DOHH2 (cell line): Measurements from ENCODE around the gene TUNAR.

Source experiments
- EZH2phosphoT487 ChIP-seq: fragments of 200-600 bp; sonication (generic); IDR thresholded peaks from 2 replicates; pipeline ENCODE4 v1.6.1; 2017; ENCODE audit warnings: borderline replicate concordance, mild to moderate bottlenecking, antibody characterized with exemption, low read length, moderate library complexity, mixed read lengths
- TF ChIP-seq, protein P1 (sequence below): fragments of 200-600 bp; sonication (generic); IDR thresholded peaks from one replicate; pipeline ENCODE4 v1.5.1; 2014; ENCODE audit warnings: antibody characterized with exemption, mild to moderate bottlenecking, low read depth, low read length; ENCODE audit not compliant: poor library complexity, severe bottlenecking

DNA sequence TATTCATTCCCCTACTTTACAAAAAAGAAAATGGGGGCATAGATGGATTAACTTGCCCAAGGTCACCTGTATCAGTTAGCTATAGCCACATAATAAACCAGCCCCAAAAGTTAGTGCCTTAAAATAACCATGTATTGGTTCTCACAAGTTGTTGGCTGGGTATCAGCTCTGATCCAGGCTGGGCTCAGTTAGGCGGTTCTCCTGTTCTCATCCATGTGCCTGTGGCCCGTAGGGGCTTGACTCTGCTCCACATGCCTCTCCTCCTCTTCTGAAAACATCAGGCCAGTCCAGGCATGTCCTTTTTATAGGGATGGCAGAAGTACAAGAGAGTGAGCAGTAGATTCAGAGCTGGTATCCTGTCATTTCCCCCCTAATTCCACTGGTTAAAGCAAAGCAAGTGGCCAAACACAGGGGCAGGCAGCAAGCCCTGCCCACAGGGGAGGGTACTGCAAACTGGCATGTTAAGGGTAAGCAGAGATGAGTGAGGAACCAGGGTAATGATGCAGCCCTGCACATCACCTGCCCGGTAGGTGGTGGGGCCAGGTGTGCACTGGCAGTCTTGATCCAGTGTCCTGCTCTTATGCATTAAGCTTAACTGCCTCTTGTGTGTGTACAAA, 47.9 kb upstream of the TUNAR start:
- TF ChIP-seq, protein P1, sequence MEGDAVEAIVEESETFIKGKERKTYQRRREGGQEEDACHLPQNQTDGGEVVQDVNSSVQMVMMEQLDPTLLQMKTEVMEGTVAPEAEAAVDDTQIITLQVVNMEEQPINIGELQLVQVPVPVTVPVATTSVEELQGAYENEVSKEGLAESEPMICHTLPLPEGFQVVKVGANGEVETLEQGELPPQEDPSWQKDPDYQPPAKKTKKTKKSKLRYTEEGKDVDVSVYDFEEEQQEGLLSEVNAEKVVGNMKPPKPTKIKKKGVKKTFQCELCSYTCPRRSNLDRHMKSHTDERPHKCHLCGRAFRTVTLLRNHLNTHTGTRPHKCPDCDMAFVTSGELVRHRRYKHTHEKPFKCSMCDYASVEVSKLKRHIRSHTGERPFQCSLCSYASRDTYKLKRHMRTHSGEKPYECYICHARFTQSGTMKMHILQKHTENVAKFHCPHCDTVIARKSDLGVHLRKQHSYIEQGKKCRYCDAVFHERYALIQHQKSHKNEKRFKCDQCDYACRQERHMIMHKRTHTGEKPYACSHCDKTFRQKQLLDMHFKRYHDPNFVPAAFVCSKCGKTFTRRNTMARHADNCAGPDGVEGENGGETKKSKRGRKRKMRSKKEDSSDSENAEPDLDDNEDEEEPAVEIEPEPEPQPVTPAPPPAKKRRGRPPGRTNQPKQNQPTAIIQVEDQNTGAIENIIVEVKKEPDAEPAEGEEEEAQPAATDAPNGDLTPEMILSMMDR, result no peak
- TF ChIP-seq EZH2phosphoT487, result no peak
